A549 treated with dexamethasone at 1 μM for 4 hours (cell line): ENCODE measurements around the gene TECPR1. TPM values are rescaled to one million over a fixed set of nuclear protein-coding genes. Genes with fewer than 3 reads are reported as not detected.

ENCODE experiments used
- total RNA-seq: library from RNA; stranded (reverse); fragments of 200-300 nt; extraction: Qiagen RNA extraction; gene quantifications from 5 replicates; pipeline ENCODE4 v1.2.3, GENCODE V29; 2022

TECPR1 gene
- total RNA-seq, result 5.2 to 10.5 TPM (median 8.4 TPM) in 5 replicates

GRCh38 chr7:98251601-98252424, at the start of gene TECPR1:
Gene TECPR1, minus strand, starts transcription at chr7:98252232. Its CDS starts 6,086 bp downstream, at chr7:98246146.

GRCh38 chr7:98280791-98281756, 29.0 kb upstream of the TECPR1 start, which contains the start of gene BRI3:
Gene BRI3, plus strand, starts transcription at chr7:98281686. Its CDS starts 110 bp downstream, at chr7:98281796.

GRCh38 chr7:98211221-98211675, 40.8 kb downstream of the TECPR1 start, which contains the start of gene BHLHA15:
Gene BHLHA15, plus strand, starts transcription at chr7:98211439. Its CDS starts 871 bp downstream, at chr7:98212310.

Other genes starting within 250 kb of the TECPR1 start
- 7.9 to 13.8 TPM (median 12.4 TPM) in 5 replicates for gene LMTK2, start 145.4 kb downstream of the TECPR1 start, total RNA-seq
- 0.39 to 0.86 TPM (median 0.62 TPM) in 5 replicates for gene BHLHA15, start 40.8 kb downstream of the TECPR1 start, total RNA-seq
- 113 to 151 TPM (median 134 TPM) in 5 replicates for gene BRI3, start 29.5 kb upstream of the TECPR1 start, total RNA-seq
- gene BAIAP2L1, start 148.9 kb upstream of the TECPR1 start, total RNA-seq, result 37.4 to 44.4 TPM (median 40.9 TPM) in 5 replicates